SJCRH30 (cell line): Measurements from ENCODE around the gene COP1. TPM values are rescaled to one million over a fixed set of nuclear protein-coding genes. Genes with fewer than 3 reads are reported as not detected.
A peak's percentile ranks its signal among the peaks of the same experiment; 100 is the strongest.
"Not testable (repeated sequence)": the region's sequence is repeated elsewhere in the genome, so short reads cannot be mapped to it uniquely, and the experiment has no call there.

ENCODE experiments used
- DNase-seq, 2 experiments: peaks; one replicate each; pipeline ENCODE4 v3.0.0-alpha.2; 2015 to 2020
- H3K27ac ChIP-seq: fragments of 250-450 bp; sonication (Bioruptor Pico); 2 replicates; pipeline ENCODE4 v1.5.1; 2020; ENCODE audit warnings: mild to moderate bottlenecking, moderate library complexity
- H3K27me3 ChIP-seq: fragments of 250-450 bp; sonication (Bioruptor Pico); 2 replicates; pipeline ENCODE4 v1.5.1; 2020; ENCODE audit warnings: mild to moderate bottlenecking, moderate library complexity
- H3K36me3 ChIP-seq: fragments of 250-450 bp; sonication (Bioruptor Pico); 2 replicates; pipeline ENCODE4 v1.5.1; 2020; ENCODE audit warnings: mild to moderate bottlenecking, moderate library complexity
- H3K4me1 ChIP-seq: fragments of 250-450 bp; sonication (Bioruptor Pico); 2 replicates; pipeline ENCODE4 v1.5.1; 2020; ENCODE audit warnings: mild to moderate bottlenecking, moderate library complexity
- H3K4me3 ChIP-seq: fragments of 250-450 bp; sonication (Bioruptor Pico); 2 replicates; pipeline ENCODE4 v1.5.1; 2020; ENCODE audit warnings: mild to moderate bottlenecking, moderate library complexity
- H3K9me3 ChIP-seq: fragments of 250-450 bp; sonication (Bioruptor Pico); replicated peaks from 2 replicates; pipeline ENCODE4 v1.5.1; 2020; ENCODE audit warnings: mild to moderate bottlenecking, moderate library complexity
- total RNA-seq: library from RNA; depleted of rRNA; stranded (reverse); fragments of >200 nt; shearing (Covaris generic); gene quantifications from 2 replicates; pipeline ENCODE4 v1.2.3, GENCODE V29; 2014

Gene COP1
- total RNA-seq, 1 experiment from 2014 or later = 43.6 TPM

DNA sequence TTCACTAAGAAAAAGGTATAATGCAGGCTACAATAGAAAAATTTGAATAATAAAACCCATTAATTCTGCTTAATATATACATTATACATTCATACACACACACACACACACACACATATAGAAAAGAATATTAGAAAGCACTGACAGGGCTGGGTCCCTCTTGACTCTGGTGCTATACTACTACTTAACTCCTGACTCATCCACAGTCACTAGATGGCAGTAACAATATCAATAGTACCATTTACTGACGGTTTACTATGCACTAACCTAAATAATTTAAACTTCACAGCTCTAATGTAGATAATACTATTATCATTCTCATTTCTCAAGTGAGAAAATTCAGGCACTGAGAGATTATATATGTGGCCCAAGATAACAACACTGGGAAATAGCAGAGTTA, 87.5 kb downstream of the COP1 start:
- Histone ChIP-seq H3K4me1 (no peaks in the 10 kb centered on the region), H3K4me3 (no peak overlapping the region), H3K9me3 (no peaks in the 10 kb centered on the region), H3K27me3 (no peaks in the 10 kb centered on the region), H3K27ac (no peak overlapping the region), H3K36me3 (peaks cover 15% of the 10 kb centered on the region; the same call in 1 of the 2 replicates)
- DNase-seq = no peak

DNA sequence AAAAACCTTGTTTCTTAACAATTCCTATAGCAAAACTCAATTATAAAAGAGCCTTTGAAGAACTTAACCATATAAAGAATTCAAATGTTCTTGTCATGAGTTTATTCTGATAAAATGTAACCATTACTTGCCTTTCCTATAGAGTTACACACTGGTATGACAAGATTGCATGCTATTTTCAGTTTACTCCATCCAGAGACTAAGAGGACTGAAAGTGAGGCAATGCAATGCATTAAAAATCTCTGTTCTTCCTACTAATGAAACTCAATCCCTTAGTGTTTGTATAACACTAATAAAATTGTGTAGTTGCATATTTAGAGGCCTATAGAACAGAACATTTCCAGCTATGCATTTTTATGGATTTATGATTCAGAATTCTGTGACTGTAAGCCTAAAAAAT, 88.1 kb downstream of the COP1 start:
- H3K27ac ChIP-seq = no peak overlapping the region
- no peaks in the 10 kb centered on the region for H3K4me1 ChIP-seq
- H3K9me3 ChIP-seq = no peaks in the 10 kb centered on the region
- H3K27me3 ChIP-seq = no peaks in the 10 kb centered on the region
- no peak overlapping the region for H3K4me3 ChIP-seq
- peaks cover 15% of the 10 kb centered on the region; the same call in 1 of the 2 replicates for H3K36me3 ChIP-seq
- no peak for DNase-seq

DNA sequence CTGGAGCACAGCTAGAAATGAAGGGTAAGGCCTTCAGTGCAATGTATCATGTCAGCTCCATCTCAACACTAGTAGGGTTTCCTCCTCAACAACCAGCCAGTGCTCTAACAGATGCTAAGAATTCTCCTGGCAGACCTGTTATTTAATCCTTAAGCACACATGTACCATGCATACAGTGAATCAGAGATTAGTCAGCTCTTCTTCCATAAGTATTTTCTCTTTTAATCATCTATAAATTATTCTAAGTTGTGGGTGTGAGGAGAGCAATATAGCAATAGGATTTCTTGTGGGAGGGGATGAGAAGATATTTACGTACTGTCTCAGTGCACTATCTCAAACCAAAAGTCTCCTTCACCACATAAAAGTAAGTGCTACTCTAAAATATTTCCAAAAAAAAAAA, 95.3 kb downstream of the COP1 start:
- H3K36me3 ChIP-seq = peaks cover 14% of the 10 kb centered on the region; the same call in 1 of the 2 replicates
- no peaks in the 10 kb centered on the region for H3K4me1 ChIP-seq
- H3K9me3 ChIP-seq = no peaks in the 10 kb centered on the region
- no peaks in the 10 kb centered on the region for H3K27me3 ChIP-seq
- no peak overlapping the region for H3K27ac ChIP-seq
- no peak for DNase-seq
- no peak overlapping the region for H3K4me3 ChIP-seq

DNA sequence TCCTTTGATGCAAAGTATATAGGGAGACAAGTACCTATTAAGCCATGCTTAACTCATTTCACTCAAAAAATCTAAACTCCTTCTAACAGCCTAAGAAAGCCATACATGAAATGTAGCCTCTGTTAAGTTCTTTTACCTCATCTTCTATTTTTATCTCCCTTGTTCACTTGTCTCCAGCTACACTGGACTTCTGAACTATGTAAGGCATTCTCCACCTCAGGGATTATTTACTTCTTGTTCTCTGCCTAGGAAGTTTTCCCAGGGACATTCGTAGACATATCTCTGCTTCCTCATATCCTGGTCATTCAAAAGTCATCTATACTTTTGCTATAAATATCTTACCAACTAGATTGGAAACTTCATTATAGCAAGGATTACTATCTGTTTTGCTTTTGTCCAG, 96.9 kb downstream of the COP1 start:
- Histone ChIP-seq H3K36me3 (peaks cover 10% of the 10 kb centered on the region; the same call in 1 of the 2 replicates), H3K27me3 (no peaks in the 10 kb centered on the region), H3K27ac (no peak overlapping the region), H3K4me1 (no peaks in the 10 kb centered on the region), H3K9me3 (no peaks in the 10 kb centered on the region), H3K4me3 (no peak overlapping the region)
- DNase-seq = no peak

DNA sequence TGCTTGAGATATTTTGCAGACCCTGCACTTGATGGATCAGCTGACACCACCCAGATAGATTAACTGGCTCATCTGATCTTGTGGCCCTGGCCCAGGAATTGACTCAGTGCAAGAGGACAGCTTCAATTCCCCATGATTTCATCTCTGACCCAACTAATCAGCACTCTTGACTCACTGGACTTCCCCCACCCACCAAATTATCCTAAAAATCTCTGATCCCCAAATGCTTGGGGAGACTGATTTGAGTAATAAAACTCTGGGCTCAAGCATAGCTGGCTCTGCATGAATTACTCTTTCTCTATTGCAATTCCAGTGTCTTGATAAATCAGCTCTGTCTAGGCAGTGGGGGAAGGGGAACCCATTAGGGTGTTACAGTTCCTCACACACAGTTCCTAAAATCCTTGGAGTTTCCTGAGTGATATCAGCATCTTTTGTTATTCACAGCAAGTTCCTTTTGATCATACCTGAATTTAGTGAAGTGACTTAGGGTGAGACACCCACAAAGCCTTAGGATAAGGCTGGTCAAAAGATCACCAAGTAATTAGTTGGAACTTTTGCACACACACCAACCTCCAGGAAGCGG, 104.2 kb downstream of the COP1 start:
- no peak for DNase-seq
- Histone ChIP-seq H3K27me3 (no peaks in the 10 kb centered on the region), H3K36me3 (peaks cover 14% of the 10 kb centered on the region; the same call in 1 of the 2 replicates), H3K27ac (no peak overlapping the region), H3K4me1 (no peaks in the 10 kb centered on the region), H3K9me3 (0 out of 2 replicates have a peak, but pooled peaks cover 5% of the 10 kb centered on the region), H3K4me3 (no peak overlapping the region)

DNA sequence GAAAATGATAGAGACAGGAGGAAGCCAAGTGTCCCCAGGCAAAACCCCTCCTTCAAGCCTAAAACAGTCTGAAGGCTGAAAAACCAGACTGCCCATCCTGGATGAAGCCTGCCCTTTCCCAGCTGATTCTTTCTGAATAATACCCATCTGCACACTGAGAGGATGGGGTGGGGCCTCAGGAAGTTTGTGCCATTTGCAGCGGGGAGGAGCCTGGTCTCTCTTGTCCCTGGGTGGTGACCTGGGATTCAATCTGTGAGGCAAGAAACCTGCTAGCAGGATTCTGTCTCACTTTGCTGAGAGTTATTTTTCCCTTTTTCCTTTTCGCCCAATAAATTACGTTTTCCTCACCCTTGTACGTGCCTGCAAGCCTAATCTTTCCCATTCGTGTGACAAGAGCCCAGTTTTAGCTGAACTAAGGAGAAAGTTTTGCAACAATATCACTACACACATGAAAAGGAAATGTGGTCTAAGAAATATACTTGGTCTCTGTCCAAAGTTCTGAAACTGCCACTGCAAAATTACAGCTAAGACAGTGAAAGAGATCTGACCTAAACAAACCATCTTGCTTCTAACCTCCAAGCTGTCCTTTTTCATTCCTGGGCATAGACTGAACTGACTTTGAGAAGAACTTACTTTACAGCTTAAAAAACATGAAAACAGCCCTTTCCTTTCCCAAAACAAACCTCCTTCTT, 105.0 kb downstream of the COP1 start:
- peaks cover 14% of the 10 kb centered on the region; the same call in 1 of the 2 replicates for H3K36me3 ChIP-seq
- H3K27me3 ChIP-seq = no peaks in the 10 kb centered on the region
- H3K9me3 ChIP-seq = peaks cover 6% of the 10 kb centered on the region; the same call in 1 of the 2 replicates
- DNase-seq = peak in 1 of 2 experiments; percentile 6
- no peaks in the 10 kb centered on the region for H3K4me1 ChIP-seq
- H3K27ac ChIP-seq = no peak overlapping the region
- no peak overlapping the region for H3K4me3 ChIP-seq

DNA sequence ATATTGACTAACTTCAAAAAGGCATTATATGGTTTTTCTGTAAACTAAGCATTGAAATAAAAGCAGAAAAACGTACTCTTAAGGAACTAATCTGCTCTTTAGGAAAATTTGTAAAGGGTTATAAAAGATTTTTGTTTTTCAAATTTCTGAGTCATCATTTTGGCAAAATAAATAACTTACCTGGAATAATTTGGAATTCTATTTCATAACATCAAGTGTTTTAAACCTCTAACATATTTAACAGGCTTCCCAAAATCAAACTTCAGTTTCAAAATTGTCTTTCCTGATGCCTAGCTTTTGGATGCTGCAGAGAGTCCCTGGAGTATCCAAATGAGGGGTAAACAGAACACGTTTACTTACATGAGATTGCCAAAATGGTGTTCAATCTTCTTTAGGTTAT, 108.5 kb downstream of the COP1 start:
- no peak for DNase-seq
- Histone ChIP-seq H3K27ac (no peak overlapping the region), H3K36me3 (peaks cover 12% of the 10 kb centered on the region; the same call in 1 of the 2 replicates)

DNA sequence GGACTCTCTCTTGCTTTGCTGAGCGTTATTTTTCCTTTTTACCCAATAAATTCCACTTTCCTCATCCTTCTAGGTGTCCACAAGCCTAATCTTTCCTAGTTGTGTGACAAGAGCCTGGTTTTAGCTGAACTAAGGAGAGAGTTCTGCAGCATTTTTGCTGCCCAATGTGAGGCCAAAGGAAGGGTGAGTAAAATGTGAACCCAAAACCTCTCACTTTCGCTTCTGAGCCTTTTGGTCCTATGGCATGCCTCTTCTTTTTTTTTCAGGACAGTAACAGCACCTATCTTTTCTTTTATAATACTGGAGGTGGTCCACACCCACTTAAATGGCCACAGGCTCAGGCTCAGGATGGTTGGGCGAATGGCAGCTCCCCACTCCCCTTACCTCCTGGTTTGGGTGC, 111.1 kb downstream of the COP1 start:
- no peak for DNase-seq

More for the DNA sequence above, 108.5 kb downstream of the COP1 start:
- no peaks in the 10 kb centered on the region for H3K4me1 ChIP-seq
- no peaks in the 10 kb centered on the region for H3K27me3 ChIP-seq
- peaks cover 6% of the 10 kb centered on the region; the same call in 1 of the 2 replicates for H3K9me3 ChIP-seq
- no peak overlapping the region for H3K4me3 ChIP-seq

DNA sequence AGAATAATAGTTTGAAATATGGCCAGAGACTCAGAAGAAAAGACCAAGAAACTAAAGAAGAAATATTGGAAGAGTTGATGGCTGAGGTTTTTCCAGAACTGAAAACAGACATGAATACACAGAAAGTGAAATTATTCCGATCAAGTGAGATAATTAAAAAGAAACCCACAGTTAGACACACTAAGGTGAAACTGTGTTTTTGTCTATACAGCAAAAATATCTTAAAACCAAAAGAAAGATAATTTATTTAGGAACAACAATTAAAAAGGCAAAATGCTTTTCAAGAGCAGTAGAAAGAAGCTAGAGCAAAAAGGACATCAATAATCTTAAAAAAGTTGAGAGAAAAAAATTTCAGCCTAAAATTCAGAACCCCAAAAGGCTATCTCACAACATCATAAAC, 116.3 kb downstream of the COP1 start:
- no peaks in the 10 kb centered on the region for H3K9me3 ChIP-seq
- no peaks in the 10 kb centered on the region for H3K36me3 ChIP-seq
- H3K4me1 ChIP-seq = no peaks in the 10 kb centered on the region
- H3K27ac ChIP-seq = no peak overlapping the region
- no peaks in the 10 kb centered on the region for H3K27me3 ChIP-seq
- no peak for DNase-seq
- H3K4me3 ChIP-seq = no peak overlapping the region

More for the DNA sequence above, 111.1 kb downstream of the COP1 start:
- Histone ChIP-seq H3K9me3 (peaks cover 6% of the 10 kb centered on the region; the same call in 1 of the 2 replicates), H3K27ac (no peak overlapping the region), H3K27me3 (no peaks in the 10 kb centered on the region), H3K4me1 (no peaks in the 10 kb centered on the region), H3K36me3 (peaks cover 12% of the 10 kb centered on the region; the same call in 1 of the 2 replicates), H3K4me3 (no peak overlapping the region)

DNA sequence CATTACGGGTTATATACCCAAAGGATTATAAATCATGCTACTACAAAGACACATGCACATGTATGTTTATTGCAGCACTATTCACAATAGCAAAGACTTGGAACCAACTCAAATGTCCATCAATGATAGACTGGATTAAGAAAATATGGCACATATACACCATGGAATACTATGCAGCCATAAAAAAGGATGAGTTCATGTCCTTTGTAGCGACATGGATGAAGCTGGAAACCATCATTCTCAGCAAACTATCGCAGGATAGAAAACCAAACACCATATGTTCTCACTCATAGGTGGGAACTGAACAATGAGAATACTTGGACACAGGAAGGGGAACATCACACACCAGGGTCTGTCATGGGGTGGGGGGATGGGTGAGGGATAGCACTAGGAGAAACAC, 119.3 kb downstream of the COP1 start:
- not testable (repeated sequence) for H3K27ac ChIP-seq, H3K4me3 ChIP-seq, H3K4me1 ChIP-seq, H3K36me3 ChIP-seq, H3K27me3 ChIP-seq, H3K9me3 ChIP-seq, DNase-seq

DNA sequence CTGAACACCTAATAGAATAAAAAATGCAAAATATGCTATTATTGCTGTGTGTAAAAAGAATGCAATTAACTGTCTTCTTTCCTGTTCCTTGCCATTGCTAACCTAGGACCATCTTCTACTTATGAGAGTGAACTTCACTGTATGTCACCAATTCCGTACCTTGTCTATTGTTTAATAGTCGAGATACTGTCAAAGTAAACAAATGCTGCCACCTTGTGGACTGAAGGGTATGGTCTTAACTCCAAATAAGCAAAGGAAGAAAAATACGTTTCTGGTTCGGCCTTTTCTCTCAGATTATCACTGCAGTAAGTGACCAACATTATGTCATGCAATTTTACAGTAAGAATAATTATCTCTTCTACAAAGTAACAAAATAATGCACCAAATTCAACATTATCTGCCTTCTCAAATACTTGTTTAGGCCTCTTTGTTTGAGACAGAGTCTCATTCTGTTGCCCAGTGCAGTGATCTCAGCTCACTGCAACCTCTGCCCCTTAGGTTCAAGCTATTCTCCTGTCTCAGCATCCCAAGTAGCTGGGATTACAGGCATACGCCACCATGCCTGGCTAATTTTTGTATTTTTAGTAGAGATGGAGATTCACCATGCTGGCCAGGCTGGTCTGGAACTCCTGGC, 133.4 kb downstream of the COP1 start:
- Histone ChIP-seq H3K36me3 (peaks cover 5% of the 10 kb centered on the region), H3K4me3 (no peak overlapping the region)
- peak; percentile 42 to 68 for DNase-seq

DNA sequence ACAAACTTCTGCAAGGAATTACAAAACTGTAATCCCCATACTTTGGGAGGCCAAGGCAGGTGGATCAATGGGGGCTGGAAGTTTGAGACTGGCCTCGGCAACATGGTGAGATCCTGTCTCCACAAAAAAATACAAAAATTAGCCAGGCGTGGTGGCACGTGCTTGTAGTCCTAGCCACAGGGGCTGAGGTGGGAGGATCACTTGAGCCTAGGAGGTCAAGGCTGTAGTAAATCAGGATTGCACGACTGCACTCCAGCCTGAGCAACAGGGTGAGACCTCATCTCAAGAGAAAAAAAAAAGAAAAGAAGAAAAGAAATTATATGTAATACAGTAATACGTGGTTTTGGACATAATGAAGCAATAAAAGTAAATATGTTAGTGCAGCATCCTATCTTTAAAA, 138.2 kb downstream of the COP1 start:
- Histone ChIP-seq H3K27ac (no peak overlapping the region), H3K4me1 (no peaks in the 10 kb centered on the region), H3K4me3 (no peak overlapping the region), H3K9me3 (no peaks in the 10 kb centered on the region), H3K27me3 (no peaks in the 10 kb centered on the region), H3K36me3 (no peaks in the 10 kb centered on the region)
- no peak for DNase-seq

More for the DNA sequence above, 133.4 kb downstream of the COP1 start:
- Histone ChIP-seq H3K4me1 (no peaks in the 10 kb centered on the region), H3K27ac (no peak overlapping the region), H3K9me3 (no peaks in the 10 kb centered on the region), H3K27me3 (no peaks in the 10 kb centered on the region)

DNA sequence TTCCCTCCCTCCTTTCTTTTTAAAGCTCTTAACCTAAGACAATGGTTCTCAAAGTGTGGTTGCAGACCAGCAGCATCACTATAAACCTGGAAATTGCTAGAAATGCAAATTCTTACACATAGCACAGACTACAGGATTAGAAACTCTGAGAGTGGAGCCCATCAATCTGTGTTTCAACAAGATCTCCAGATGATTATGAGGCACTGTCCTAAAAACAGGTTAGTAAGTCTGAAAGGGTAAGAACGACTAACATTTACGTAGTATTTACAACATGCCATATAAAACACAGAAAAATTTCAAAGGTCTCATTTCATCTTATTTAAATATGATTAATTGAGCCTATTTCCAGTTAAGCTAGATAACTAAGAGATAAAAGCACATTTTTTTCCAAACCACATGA, 138.8 kb downstream of the COP1 start:
- no peaks in the 10 kb centered on the region for H3K36me3 ChIP-seq
- no peaks in the 10 kb centered on the region for H3K4me1 ChIP-seq
- H3K27ac ChIP-seq = no peak overlapping the region
- DNase-seq = no peak
- no peak overlapping the region for H3K4me3 ChIP-seq
- no peaks in the 10 kb centered on the region for H3K9me3 ChIP-seq
- H3K27me3 ChIP-seq = no peaks in the 10 kb centered on the region

DNA sequence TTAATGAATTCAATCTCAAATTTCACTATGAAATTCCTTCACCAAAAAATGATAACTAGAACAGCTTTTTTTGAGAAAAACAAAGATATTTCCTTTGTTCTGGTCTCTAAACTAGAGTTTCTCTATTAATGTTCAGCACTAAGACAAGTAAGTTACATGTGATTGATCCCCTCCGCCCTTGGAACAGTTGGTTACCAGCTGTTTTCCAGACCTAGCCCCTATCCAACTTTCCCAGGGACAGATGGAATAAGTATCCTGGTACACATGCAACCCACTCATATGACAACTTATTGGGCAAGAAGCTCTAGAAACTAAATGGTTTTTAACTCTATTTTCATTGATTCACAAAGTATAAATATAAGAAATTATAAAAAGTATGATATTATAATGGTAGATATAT, 140.4 kb downstream of the COP1 start:
- DNase-seq = peak in 1 of 2 experiments; percentile 2
- Histone ChIP-seq H3K4me1 (no peaks in the 10 kb centered on the region), H3K27ac (no peak overlapping the region), H3K4me3 (no peak overlapping the region), H3K36me3 (no peaks in the 10 kb centered on the region), H3K27me3 (no peaks in the 10 kb centered on the region), H3K9me3 (no peaks in the 10 kb centered on the region)

DNA sequence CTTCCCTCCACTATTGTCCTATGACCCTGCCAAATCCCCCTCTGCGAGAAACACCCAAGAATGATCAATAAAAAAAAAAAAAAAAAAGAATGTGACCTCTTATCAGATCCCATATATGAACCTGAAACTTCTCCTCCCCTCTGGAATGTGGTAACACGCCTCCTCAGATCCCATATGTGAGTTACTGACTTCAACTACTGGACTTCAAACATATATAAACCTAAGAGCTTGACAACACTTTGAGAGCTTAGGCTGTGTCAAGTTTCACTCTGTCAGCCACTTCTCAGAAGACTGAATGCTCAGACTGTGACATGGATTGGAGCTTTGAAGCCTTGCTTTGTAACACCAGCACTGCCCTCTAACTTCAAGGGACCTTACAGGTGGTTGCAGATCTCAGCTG, 148.4 kb downstream of the COP1 start:
- Histone ChIP-seq H3K4me3 (no peak overlapping the region), H3K27ac (no peak overlapping the region), H3K36me3 (no peaks in the 10 kb centered on the region), H3K27me3 (no peaks in the 10 kb centered on the region), H3K9me3 (no peaks in the 10 kb centered on the region), H3K4me1 (no peaks in the 10 kb centered on the region)
- DNase-seq = no peak
